NK-92 (cell line): ENCODE measurements around the gene CLIP2.
"Not testable (repeated sequence)": the region's sequence is repeated elsewhere in the genome, so short reads cannot be mapped to it uniquely, and the experiment has no call there.

Experiments
- DNase-seq: peaks from one replicate; lab custom pipeline; 2025; ENCODE audit not compliant: unreplicated experiment; lab: John Stamatoyannopoulos, UW

CLIP2 gene

DNA sequence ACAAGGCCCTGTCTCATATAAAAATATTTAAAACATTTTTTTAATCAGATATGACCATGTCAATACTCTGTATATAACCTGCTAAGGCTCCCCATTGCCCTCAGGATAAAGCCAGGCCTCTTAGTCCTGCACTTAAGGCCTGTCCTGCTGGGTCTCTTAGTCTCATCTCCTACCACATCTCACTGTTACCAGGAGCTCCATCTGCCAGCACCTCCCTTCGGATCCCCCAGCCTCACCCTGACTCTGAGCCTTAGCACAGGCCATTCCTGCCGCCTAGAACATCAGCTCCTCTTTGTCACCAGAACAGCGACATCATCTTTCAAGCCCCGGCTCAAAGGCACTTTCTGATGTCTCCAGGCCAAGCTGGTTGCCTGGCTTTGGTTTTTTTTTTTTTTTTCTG is 138.8 kb downstream of the CLIP2 start:
- DNase-seq = no peak

DNA sequence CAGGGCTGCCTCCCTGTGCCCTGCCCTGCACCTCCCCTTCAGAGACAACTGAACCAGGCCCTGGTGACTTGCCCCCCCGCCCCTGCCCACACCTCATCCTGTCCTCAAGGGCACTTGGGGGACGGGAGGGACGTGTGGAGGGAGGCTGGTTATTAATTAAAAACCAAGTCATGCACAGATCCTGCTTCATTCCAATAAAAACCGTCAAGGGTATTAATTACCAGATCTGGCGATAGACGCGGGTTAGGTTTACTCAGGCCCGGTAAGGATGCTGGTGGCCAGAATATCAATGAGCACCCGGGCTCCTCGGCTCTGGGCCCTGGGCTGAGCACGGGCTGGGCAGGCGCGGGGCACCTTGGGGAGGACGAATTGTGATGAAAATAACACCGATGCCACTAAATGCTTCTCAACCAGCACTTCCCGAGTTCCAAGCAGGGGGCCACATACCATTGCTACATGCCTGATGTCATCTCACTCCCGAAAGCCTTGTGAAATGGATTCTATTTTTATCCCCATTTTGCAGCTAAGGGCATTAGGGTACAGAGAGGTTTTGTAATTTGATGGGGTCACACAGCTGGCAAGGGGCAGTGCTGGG is 140.0 kb downstream of the CLIP2 start:
- DNase-seq = no peak

DNA sequence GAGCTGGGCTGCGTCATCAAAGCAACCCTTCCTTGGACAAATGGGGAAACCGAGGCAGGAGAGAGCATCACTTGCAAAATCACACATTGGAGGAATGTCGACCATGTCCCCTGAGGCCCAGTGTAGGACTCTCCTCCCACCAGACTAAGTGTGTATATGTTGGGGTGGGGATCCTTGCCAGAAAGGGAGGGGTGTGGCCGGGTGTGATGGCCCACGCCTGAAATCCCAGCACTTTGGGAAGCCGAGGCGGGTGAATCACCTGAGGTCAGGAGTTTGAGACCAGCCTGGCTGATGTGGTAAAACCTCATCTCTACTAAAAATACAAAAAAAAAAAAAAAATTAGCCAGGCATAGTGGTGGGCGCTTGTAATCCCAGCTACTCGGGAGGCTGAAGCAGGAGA is 141.2 kb downstream of the CLIP2 start:
- DNase-seq = not testable (repeated sequence)

DNA sequence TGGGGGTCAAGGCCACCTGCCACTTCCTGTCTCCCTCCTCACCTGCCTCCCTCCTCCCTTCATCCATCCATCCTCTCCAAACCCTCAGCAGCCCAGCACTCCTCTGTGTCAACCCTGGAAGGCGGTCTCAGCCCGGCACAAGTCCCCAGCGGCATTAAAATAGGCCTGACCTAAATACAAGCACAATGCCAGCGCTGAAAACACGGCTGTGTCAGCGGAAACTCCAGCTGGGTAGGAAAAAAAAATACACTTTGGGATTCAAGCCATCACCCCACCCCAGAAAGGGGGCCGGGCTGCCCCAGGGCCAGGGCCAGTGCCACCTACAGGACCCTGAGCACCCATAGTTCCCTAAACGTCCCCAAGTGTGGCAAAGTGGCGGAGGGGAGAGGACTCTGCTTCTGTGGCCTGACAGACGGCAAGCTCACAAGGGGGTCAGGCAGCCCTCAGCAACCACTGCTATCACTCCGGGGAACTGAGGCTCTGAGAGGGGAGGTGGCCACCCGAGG is 141.8 kb downstream of the CLIP2 start:
- no peak for DNase-seq

DNA sequence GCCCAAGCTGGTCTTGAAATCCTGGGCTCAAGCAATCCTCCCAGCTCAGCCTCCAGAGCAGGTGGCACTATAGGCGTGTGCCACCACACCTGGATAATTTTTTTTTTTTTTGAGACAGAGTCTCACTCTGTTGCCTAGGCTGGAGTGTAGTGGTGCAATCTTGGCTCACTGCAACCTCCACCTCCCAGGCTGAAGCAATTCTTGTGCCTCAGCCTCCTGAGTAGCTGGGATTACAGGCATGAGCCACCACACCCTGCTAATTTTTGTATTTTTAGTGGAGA is 148.0 kb downstream of the CLIP2 start:
- DNase-seq = not testable (repeated sequence)

DNA sequence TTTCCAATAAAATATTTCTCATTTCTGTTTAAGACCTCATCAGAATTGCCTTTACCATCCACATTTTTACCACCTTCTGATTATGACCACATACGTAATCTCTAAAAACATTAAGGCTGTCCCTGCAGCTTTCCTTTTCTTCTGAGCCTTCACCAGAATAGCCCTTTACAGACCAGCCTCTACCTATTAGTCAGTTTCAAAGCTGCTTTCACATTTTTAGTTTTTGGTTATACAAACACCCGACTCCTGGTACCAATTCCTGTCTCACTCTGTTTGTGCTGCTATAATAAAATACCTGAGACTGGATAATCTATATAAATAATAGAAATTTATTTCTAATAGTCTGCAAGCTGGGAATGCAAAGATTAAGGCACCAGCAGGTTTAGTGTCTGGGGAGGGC is 149.1 kb downstream of the CLIP2 start:
- no peak for DNase-seq

DNA sequence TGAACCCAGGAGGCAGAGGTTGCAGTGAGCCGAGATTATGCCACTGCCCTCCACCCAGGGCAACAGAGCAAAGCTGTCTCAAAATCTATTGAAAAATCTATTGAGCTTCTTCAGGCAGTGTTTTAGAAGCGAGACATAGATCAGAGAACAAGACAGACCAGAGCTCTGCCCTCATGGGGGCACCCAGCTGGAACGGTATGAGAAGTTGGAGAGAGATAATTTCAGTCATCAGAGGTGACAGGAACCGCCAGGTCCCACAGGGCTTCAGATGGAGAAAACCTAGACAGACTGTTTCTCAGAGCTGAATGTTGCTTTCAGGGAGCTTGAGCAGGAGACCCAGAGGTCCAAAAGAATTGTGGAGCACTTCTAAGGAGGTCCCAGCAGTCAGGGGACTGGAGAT is 150.3 kb downstream of the CLIP2 start:
- no peak for DNase-seq

DNA sequence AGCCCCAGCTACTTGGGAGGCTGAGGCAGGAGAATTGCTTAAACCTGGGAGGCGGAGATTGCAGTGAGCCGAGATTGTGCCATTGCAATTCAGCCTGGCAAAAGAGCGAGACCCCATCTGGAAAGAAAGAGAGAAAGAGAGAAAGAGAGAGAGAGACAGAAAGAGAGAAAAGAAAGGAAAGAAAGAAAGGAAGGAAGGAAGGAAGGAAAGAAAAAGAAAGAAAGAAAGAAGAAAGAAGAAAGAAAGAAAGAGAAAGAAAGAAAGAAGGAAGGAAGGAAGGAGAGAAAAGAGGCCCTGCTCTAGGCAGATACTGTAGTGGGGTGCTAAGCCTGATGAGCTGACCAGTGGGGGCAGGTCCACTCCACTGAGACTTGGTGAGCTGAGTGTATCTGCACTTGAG is 150.9 kb downstream of the CLIP2 start:
- DNase-seq = not testable (repeated sequence)

DNA sequence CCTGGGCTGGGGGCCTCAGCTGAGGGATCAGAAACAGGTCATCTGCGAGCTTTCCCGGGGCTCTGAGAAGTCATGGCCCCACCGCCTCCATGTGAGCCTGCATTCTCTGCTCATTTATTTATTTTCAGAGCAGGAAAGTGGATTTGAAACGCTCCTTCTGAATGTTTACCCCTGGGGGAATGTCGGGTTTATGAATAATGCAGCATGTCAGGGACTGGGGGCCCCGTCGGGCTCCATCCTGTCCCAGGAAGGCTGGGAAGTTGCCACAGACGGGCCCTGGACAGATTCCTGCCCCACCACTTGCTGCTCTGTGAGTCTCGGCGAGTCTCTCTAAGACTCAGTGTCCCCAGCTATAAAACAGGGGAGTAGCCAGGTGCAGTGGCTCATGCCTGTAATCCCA is 152.6 kb downstream of the CLIP2 start:
- DNase-seq = no peak

DNA sequence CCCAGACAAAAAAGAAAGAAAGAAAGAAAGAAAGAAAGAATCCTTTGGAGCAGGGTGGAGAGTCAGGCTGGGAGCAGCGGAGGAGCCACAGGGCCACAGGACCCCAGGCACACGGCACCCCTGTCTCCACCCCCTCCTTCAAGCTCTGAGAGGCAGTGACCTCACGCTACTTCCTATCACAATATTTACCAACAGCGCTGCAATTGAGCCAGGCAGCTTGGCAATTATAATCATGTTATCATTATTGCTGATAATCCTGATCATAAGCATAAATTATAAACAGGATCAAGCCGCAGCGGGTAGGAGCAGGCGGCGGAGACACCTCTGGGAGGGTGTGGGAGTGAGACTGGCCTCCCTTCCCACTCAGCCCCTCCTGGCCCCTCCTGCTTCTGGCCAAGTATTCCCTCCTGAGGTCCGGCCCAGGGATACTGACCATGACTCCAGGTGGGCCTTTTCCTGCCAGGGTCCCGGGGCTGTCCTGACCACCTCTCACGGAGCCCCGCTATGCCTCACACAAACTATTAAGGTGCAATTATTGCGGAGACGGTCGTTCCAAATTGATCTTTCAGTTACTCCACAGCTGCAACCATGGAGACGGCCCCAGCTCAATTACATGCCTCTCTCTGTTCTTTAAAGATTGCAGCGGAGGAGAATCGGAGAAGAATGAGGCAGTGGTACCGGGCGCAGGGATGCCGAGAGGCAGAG is 154.5 kb downstream of the CLIP2 start:
- DNase-seq = no peak

DNA sequence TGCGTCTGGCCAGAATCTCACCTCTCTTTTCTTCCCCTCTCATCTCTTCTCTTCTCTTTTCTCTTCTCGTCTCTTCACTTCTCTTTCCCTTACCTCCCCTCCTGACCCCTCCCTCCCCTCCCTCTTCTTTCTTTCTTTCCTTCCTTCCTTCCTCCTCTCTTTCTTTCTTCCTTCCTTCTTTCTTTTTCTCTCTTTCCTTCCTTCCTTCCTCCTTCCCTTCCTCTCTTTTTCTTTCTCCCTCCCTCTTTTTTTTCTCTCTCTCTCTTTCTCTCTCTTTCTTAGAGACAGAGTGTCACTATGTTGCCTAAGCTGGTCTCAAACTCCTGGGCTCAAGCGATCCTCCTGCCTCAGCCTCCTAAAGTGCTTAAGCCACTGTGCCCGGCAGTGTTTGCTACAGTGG is 159.9 kb downstream of the CLIP2 start:
- DNase-seq = no peak

DNA sequence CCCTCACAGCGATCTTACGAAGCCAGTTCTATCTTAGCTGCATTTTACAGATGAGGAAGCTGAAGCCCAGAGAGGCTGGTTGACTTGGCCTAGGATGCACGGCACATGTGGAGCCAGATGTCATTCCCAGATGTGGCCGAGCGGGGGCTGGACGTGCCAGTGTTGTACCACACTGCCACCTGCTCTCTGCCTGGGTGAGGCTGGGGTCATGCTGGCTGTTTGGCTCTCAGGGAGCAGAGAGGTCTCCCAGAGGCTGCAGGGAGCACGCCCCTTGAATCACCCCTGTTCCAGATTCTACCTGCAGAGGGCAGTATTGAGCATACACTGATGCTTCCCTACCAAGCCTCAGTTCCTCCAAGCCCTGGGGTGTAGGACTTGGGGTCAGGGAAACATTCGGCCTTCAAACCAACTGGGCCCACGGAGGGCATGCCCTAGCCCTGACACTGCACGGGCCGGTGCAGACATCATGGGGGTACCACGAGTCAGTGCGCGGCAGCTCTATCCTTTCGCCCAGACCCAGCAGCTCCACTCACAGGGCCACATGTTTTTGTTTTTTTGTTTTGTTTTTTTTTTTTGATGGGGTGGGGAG is 160.7 kb downstream of the CLIP2 start:
- DNase-seq = no peak

DNA sequence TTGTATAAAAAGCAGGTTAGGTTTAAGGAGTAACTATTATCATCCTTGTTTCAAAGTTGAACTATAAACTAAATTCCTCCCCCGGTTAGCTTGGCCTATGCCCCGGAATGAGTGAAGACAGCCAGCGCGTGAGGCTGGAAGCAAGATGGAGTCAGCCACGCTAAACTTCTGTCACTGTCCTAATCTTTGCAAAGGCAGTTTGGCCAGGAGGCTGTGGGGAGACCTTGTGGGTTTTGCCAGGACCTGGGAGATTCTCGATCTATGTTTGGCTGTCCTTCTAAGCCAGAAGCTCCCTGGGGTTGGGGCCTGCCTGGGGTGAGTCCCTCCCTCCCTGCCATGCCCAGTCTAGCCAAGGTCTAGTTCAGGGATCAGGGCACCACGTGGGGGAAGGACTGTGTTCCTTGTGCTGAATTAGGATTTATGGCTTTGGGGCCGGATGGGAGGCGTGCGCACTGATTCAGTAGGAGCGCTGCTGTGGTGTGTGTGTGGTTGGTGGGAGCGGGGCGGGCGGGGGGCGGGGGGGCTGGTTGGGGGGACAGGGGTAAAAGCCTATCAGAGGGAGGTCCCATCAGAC is 163.6 kb downstream of the CLIP2 start:
- DNase-seq = no peak

DNA sequence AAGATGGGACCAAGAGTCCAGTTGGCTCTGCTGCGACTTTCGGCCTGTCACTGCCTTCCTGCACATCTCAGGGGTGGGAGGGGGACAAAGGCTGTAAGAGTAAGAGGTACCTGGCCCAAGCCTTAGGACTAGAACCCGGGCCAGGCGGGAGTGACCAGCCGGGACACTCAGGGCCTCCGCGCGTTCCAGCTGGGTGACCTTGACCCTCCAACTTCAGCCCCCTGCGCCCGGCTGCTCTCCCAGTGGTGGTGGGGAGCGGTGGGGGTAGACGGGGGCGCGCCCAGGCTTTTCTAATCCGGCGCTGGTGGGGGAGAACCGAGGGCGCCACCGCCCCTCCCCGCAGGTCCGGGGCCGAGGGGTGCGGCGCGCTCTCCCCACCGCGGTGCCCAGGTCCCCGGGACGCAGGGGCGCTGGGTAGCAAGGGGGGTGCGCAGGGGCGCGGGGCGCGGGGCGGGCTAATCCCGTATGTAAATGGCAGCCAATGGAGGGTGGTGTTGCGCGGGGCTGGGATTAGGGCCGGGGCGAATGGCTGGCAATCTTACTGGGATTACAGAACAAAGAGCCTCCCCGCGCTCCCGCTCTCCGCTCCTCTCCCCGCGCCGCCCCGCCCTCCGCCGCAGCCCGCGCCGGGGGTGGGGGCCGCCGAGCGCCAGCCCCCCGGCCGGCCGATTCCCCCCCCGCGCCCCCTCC is 164.3 kb downstream of the CLIP2 start, which contains the start of gene GTF2IRD1:
Gene GTF2IRD1, plus strand, starts transcription at position 585 of the 690 bp plus-strand sequence. CDS start 54,175 bp downstream, outside the sequence.
- DNase-seq = no peak

DNA sequence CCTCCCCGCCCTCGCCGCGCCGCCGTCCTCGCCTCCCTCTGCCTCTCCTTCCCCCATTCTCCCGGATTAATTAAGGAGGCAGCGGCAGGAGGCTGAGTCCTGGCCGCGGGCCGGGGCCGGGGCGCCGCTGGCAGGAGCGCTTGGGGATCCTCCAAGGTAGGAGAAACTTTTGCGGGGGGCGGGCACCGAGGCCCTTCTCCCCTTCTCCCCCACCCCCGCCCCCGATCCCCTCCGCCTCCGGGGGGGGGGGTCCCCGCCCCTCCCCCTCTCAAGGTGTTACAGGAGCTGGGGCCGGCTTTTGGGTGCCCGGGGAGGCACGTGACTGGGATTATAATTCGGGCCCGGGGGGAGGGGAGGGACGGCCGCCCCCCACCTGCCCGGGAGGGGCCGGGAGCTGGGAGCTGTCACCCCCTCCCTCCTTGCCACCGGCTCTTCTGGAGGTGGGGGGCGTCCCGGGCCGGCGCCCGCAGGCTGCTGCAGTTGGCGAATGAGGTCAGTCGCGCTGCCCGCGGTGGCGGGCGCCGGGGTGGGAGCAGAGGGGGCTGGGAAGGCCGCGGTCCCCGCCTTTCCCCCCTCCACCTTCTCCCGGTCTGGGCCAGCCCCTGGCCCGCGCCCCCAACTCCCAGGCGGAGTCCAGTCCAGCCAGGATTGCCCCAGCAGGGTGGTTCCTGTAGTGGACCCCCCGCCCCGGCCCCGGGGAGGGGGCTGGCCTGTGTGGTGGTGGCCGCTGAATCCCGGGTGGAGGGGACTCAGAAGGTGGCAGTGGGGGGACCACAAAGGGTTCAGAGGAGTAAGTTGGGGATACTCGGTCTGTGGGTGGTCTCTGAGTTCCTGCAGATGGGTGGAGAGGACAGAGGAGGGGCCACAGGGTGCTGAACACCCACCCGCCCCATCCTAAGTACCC is 165.1 kb downstream of the CLIP2 start:
- DNase-seq = no peak

DNA sequence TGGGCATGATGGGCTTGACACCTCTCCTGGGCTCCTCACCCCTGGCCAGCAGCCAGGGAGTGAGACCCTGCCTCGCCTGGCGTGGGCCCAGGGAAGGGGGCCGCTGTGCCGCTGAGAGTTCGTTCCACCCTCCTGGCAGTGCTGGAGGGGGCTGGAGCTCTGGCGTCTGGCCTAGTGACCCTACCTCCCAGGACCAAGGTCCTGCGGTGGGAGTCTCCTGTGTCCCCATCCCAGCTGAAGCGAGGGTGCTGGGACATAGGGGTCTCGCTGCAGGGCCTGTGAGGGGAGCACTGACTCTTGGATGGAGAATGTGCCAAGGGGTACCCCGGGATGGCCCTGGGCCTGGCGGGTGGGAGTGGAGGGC is 165.7 kb downstream of the CLIP2 start:
- DNase-seq = no peak

DNA sequence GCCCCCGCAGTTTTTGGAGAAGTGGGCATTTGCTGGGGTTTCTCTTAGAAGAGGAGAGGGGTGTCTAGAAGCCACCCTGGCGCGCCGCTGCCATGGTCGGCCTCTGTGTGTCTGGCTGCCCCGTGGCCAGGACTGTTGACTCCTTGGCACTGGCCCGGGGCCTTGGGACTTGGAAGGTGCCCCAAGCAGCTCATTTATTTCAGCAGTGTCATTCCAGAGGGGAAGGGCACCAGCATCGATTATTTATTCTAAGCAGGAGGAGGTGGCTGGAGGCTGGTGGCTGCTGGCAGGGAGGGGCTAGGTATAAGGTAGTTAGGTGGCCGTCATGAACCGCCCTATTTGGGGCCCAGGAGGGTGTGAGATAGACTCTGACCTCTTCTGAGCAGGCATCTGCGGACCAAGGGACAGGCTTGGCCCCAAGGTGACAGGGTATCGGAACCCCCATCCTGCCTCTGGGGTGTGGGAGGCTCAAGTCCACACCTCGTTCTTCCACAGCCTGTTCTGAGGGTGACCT is 166.1 kb downstream of the CLIP2 start:
- DNase-seq = no peak
